ENCODE data around the gene PLA2G4F. TPM values are rescaled to one million over a fixed set of nuclear protein-coding genes. Genes with fewer than 3 reads are reported as not detected.

Gene PLA2G4F
- total RNA-seq, 1 experiment from 2014 or later: 0.05 TPM

DNA sequence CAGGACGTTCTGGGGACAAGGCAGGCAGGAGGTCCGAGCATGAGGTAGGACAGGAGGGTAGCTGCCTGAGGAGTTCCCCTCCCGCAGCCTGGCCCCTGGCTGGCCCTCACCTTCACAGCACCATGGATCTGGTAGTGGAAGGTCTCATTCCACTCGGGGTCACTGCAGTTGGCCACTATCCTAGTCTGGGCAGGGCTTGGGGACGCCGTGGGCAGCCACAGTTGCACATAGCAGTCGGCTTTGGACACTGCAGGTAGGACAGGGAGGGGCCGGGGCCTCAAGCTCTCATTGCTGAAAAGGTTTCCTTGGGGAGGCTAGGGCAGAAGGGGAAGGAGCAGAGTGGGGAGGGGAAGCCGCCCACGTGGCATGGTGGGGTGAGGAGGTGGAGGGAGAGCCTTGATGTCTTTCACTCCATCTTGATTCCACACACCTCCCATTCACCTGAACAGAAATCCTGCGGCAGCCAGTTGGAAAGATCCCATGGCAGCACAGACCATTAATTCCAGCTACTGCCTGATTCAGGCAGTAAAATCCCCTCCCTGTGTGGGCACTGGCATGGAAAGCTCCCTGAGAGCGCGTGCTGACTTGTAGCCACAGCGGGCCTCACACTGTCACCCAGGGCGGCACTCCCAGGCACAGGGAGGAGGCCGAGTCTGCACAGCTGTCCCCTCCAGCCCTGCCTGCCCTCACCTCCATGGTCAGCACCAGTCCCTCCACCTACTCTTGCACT is 2.1 kb downstream of the PLA2G4F start:
- H3K36me3 ChIP-seq (ENCODE audit: control insufficient read depth in 1 of 2, insufficient read depth in 2 of 2, low read length in 2 of 2): no peaks in the 10 kb centered on the region
- H3K4me1 ChIP-seq (ENCODE audit: control insufficient read depth in 1 of 2, insufficient read depth in 2 of 2, low read length in 2 of 2): peaks cover 5 to 19% of the 10 kb centered on the region in 2 experiments; a peak in 2 of 4 replicates
- ChIA-PET POLR2A (no interaction called here), CTCF (no interaction called here), RAD21 (ENCODE audit: low non-redundant PET in 1 of 2, low total read pairs in 2 of 2, uncharacterized antibody in 2 of 2, unreplicated experiment in 2 of 2) (no interaction called here)
- no peaks in the 10 kb centered on the region for H3K9me2 ChIP-seq (ENCODE audit: insufficient read depth)
- ATAC-seq: no peak
- no peak overlapping the region for H3K4me2 ChIP-seq (ENCODE audit: low read length)
- no peaks in the 10 kb centered on the region for H3K9me3 ChIP-seq (ENCODE audit: control insufficient read depth in 1 of 2, insufficient read depth in 1 of 2, low read depth in 1 of 2, low read length in 2 of 2)
- H4K20me1 ChIP-seq (ENCODE audit: insufficient read depth): no peaks in the 10 kb centered on the region
- no TSS peak for BruUV-seq (replicated peaks)
- TF ChIP-seq, protein P1, sequence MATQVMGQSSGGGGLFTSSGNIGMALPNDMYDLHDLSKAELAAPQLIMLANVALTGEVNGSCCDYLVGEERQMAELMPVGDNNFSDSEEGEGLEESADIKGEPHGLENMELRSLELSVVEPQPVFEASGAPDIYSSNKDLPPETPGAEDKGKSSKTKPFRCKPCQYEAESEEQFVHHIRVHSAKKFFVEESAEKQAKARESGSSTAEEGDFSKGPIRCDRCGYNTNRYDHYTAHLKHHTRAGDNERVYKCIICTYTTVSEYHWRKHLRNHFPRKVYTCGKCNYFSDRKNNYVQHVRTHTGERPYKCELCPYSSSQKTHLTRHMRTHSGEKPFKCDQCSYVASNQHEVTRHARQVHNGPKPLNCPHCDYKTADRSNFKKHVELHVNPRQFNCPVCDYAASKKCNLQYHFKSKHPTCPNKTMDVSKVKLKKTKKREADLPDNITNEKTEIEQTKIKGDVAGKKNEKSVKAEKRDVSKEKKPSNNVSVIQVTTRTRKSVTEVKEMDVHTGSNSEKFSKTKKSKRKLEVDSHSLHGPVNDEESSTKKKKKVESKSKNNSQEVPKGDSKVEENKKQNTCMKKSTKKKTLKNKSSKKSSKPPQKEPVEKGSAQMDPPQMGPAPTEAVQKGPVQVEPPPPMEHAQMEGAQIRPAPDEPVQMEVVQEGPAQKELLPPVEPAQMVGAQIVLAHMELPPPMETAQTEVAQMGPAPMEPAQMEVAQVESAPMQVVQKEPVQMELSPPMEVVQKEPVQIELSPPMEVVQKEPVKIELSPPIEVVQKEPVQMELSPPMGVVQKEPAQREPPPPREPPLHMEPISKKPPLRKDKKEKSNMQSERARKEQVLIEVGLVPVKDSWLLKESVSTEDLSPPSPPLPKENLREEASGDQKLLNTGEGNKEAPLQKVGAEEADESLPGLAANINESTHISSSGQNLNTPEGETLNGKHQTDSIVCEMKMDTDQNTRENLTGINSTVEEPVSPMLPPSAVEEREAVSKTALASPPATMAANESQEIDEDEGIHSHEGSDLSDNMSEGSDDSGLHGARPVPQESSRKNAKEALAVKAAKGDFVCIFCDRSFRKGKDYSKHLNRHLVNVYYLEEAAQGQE (IDR thresholded peaks at IDR 0.05; ENCODE audit: low read depth): no peak
- intact Hi-C loops (cut with micrococcal nuclease): no loop called here
- no peak for DNase-seq (ENCODE audit: low read depth, low spot score)
- no peak overlapping the region for H3K27ac ChIP-seq (ENCODE audit: low read depth, low read length)
- H3K9ac ChIP-seq (ENCODE audit: low read length): no peak overlapping the region
- H3K79me2 ChIP-seq (ENCODE audit: insufficient read depth, low read length): no peaks in the 10 kb centered on the region
- no peak overlapping the region for H2AFZ ChIP-seq (ENCODE audit: low read depth, low read length, poor library complexity, severe bottlenecking)
- no peak overlapping the region for H3K4me3 ChIP-seq (replicated peaks in 1 of 2; ENCODE audit: low read depth in 1 of 2, low read length in 2 of 2)
- no peaks in the 10 kb centered on the region for H3K27me3 ChIP-seq (ENCODE audit: insufficient read depth, low read length)

DNA sequence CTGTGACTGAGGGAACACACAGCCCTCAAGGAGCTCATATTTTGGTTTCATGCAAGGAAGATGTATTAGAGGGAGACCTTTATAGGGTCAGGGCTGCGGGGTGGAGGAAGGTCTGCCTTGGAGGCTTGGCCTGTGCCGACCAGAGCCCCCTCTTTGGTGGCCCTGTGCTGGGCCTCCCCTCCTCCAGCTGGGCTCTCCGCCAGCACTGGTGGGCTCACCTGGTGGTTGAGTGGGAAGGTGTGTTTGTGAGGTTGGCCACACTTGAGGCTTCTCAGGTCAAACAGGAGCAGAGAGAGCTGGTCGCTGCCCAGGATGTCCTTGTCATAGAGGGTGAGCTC is 2.6 kb downstream of the PLA2G4F start:
- DNase-seq (ENCODE audit: low read depth, low spot score): no peak
- Histone ChIP-seq H3K36me3 (ENCODE audit: control insufficient read depth in 1 of 2, insufficient read depth in 2 of 2, low read length in 2 of 2) (no peaks in the 10 kb centered on the region), H2AFZ (ENCODE audit: low read depth, low read length, poor library complexity, severe bottlenecking) (no peak overlapping the region), H3K4me2 (ENCODE audit: low read length) (no peak overlapping the region), H3K79me2 (ENCODE audit: insufficient read depth, low read length) (no peaks in the 10 kb centered on the region), H3K9ac (ENCODE audit: low read length) (no peak overlapping the region), H3K4me3 (replicated peaks in 1 of 2; ENCODE audit: low read depth in 1 of 2, low read length in 2 of 2) (no peak overlapping the region), H3K27me3 (ENCODE audit: insufficient read depth, low read length) (no peaks in the 10 kb centered on the region), H3K9me3 (ENCODE audit: control insufficient read depth in 1 of 2, insufficient read depth in 1 of 2, low read depth in 1 of 2, low read length in 2 of 2) (no peaks in the 10 kb centered on the region), H3K27ac (ENCODE audit: low read depth, low read length) (no peak overlapping the region), H3K4me1 (ENCODE audit: control insufficient read depth in 1 of 2, insufficient read depth in 2 of 2, low read length in 2 of 2) (peaks cover 5 to 19% of the 10 kb centered on the region in 2 experiments; a peak in 2 of 4 replicates), H3K9me2 (ENCODE audit: insufficient read depth) (no peaks in the 10 kb centered on the region), H4K20me1 (ENCODE audit: insufficient read depth) (no peaks in the 10 kb centered on the region)
- intact Hi-C loops (cut with micrococcal nuclease): no loop called here
- BruUV-seq (replicated peaks): no TSS peak
- ChIA-PET CTCF (no interaction called here), RAD21 (ENCODE audit: low non-redundant PET in 1 of 2, low total read pairs in 2 of 2, uncharacterized antibody in 2 of 2, unreplicated experiment in 2 of 2) (no interaction called here), POLR2A (no interaction called here)
- ATAC-seq: no peak
- no peak for TF ChIP-seq SP1 (IDR thresholded peaks at IDR 0.05; ENCODE audit: low read depth)
- TF ChIP-seq, protein P2, sequence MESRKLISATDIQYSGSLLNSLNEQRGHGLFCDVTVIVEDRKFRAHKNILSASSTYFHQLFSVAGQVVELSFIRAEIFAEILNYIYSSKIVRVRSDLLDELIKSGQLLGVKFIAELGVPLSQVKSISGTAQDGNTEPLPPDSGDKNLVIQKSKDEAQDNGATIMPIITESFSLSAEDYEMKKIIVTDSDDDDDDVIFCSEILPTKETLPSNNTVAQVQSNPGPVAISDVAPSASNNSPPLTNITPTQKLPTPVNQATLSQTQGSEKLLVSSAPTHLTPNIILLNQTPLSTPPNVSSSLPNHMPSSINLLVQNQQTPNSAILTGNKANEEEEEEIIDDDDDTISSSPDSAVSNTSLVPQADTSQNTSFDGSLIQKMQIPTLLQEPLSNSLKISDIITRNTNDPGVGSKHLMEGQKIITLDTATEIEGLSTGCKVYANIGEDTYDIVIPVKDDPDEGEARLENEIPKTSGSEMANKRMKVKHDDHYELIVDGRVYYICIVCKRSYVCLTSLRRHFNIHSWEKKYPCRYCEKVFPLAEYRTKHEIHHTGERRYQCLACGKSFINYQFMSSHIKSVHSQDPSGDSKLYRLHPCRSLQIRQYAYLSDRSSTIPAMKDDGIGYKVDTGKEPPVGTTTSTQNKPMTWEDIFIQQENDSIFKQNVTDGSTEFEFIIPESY (IDR thresholded peaks at IDR 0.05; ENCODE audit: extremely low read depth, insufficient replicate concordance, low read length): no peak
- TF ChIP-seq POLR2A (IDR thresholded peaks at IDR 0.05; ENCODE audit: borderline replicate concordance, extremely low read depth, insufficient read depth, insufficient read length): no peak
- TF ChIP-seq EZH2phosphoT487 (IDR thresholded peaks at IDR 0.05; ENCODE audit: borderline replicate concordance): no peak
- no peak for TF ChIP-seq RAD21 (IDR thresholded peaks at IDR 0.05; ENCODE audit: low read depth)
- TF ChIP-seq, protein P3, sequence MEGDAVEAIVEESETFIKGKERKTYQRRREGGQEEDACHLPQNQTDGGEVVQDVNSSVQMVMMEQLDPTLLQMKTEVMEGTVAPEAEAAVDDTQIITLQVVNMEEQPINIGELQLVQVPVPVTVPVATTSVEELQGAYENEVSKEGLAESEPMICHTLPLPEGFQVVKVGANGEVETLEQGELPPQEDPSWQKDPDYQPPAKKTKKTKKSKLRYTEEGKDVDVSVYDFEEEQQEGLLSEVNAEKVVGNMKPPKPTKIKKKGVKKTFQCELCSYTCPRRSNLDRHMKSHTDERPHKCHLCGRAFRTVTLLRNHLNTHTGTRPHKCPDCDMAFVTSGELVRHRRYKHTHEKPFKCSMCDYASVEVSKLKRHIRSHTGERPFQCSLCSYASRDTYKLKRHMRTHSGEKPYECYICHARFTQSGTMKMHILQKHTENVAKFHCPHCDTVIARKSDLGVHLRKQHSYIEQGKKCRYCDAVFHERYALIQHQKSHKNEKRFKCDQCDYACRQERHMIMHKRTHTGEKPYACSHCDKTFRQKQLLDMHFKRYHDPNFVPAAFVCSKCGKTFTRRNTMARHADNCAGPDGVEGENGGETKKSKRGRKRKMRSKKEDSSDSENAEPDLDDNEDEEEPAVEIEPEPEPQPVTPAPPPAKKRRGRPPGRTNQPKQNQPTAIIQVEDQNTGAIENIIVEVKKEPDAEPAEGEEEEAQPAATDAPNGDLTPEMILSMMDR (IDR thresholded peaks at IDR 0.05 in 2 of 3, conservative IDR thresholded peaks at IDR 0.05 in 1 of 3; ENCODE audit: borderline replicate concordance in 1 of 3, insufficient read depth in 1 of 3, low read depth in 2 of 3, low read length in 2 of 3): no peak
- no peak for TF ChIP-seq FOSL1 (IDR thresholded peaks at IDR 0.05; ENCODE audit: low read depth)
- TF ChIP-seq ZNF274 (IDR thresholded peaks at IDR 0.05; ENCODE audit: low read depth, low read length): no peak
- no peak for TF ChIP-seq EGR1 (IDR thresholded peaks at IDR 0.05; ENCODE audit: low read depth)
- TF ChIP-seq CBX3 (IDR thresholded peaks at IDR 0.05; ENCODE audit: low read depth): no peak
- TF ChIP-seq SIN3A (IDR thresholded peaks at IDR 0.05; ENCODE audit: low read depth): no peak
- no peak for TF ChIP-seq POLR2AphosphoS5 (IDR thresholded peaks at IDR 0.05; ENCODE audit: low read depth, low read length)
- TF ChIP-seq JUND (IDR thresholded peaks at IDR 0.05): no peak

Data from HCT116 (cell line).